HG03460 (cell line): ENCODE measurements around the gene CHRDL1.
"Not testable (repeated sequence)": the region's sequence is repeated elsewhere in the genome, so short reads cannot be mapped to it uniquely, and the experiment has no call there.

Experiments used
- ATAC-seq: cut with Tn5 transposase; IDR thresholded peaks from one replicate; pipeline ENCODE4 v1.9.1; 2021; ENCODE audit not compliant: unreplicated experiment

CHRDL1 gene

GRCh38 chrX:110667706-110668105 lies 127.9 kb downstream of the CHRDL1 start:
- no peak for ATAC-seq

GRCh38 chrX:110665223-110666002 lies 130.2 kb downstream of the CHRDL1 start:
- peak; percentile 71 for ATAC-seq

GRCh38 chrX:110657073-110657472 lies 138.5 kb downstream of the CHRDL1 start:
- ATAC-seq: no peak

- not testable (repeated sequence) for ATAC-seq
These were observed 141.3 kb downstream of the CHRDL1 start for GRCh38 chrX:110654280-110654679.

GRCh38 chrX:110646386-110646785 lies 149.2 kb downstream of the CHRDL1 start:
- ATAC-seq: no peak
